ENCODE measurements around the gene EPHA4. TPM values are rescaled to one million over a fixed set of nuclear protein-coding genes. Genes with fewer than 3 reads are reported as not detected.

EPHA4 gene
- total RNA-seq, 4 donors from 2014 or later = 3.5 to 16.5 (median 12.4) TPM

- TF ChIP-seq CTCF (IDR thresholded peaks at IDR 0.05) = no peak
- TF ChIP-seq POLR2A (IDR thresholded peaks at IDR 0.05) = no peak
- Histone ChIP-seq H3K4me1 (peaks cover 0 to 4% (median 0%) of the 10 kb centered on the region in 4 donors), H3K27ac (no peak overlapping the region)
These were observed 104.5 kb downstream of the EPHA4 start for GRCh38 chr2:221467610-221468009.

GRCh38 chr2:221466744-221467143, 105.4 kb downstream of the EPHA4 start:
- Histone ChIP-seq H3K9me3 (no peaks in the 10 kb centered on the region), H3K4me3 (no peak overlapping the region), H3K4me1 (peaks cover 0 to 4% (median 0%) of the 10 kb centered on the region in 4 donors), H3K27me3 (no peaks in the 10 kb centered on the region), H3K36me3 (no peaks in the 10 kb centered on the region), H3K27ac (no peak overlapping the region)
- DNase-seq = no peak
- TF ChIP-seq POLR2A (IDR thresholded peaks at IDR 0.05) (no peak), CTCF (IDR thresholded peaks at IDR 0.05) (no peak)

More at GRCh38 chr2:221467610-221468009, 104.5 kb downstream of the EPHA4 start:
- Histone ChIP-seq H3K27me3 (no peaks in the 10 kb centered on the region), H3K4me3 (no peak overlapping the region), H3K9me3 (no peaks in the 10 kb centered on the region), H3K36me3 (no peaks in the 10 kb centered on the region)
- DNase-seq = no peak

DNA sequence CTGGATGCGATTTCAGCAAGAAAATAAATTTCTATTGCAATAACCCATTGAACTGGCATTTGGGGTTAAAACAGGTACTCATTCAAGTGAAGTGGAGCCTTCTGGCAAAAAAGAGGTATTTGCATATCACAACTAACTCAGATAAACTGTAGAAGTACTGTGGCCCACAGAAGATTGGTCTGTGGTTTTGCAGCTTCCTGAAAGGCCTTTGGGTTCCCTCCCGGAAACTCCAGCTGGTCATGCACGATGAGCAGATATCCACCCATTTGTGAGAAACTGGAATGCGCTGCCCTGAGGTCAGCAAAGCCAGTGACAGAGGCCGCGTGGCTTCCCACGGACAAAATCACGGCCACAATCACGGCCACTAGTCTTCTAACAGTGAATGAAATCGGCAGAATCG, 106.3 kb downstream of the EPHA4 start:
- DNase-seq = peak in 1 of 3 donors; percentile 21
- Histone ChIP-seq H3K4me3 (no peak overlapping the region), H3K4me1 (peaks cover 0 to 4% (median 0%) of the 10 kb centered on the region in 4 donors), H3K27me3 (no peaks in the 10 kb centered on the region), H3K9me3 (no peaks in the 10 kb centered on the region), H3K36me3 (no peaks in the 10 kb centered on the region), H3K27ac (no peak overlapping the region)
- TF ChIP-seq CTCF (IDR thresholded peaks at IDR 0.05) = no peak
- no peak for TF ChIP-seq POLR2A (IDR thresholded peaks at IDR 0.05)

- Histone ChIP-seq H3K9me3 (no peaks in the 10 kb centered on the region), H3K27me3 (no peaks in the 10 kb centered on the region), H3K4me3 (no peak overlapping the region), H3K27ac (no peak overlapping the region), H3K4me1 (peaks cover 0 to 4% (median 0%) of the 10 kb centered on the region in 4 donors), H3K36me3 (no peaks in the 10 kb centered on the region)
- DNase-seq = no peak
- TF ChIP-seq POLR2A (IDR thresholded peaks at IDR 0.05) (no peak), CTCF (IDR thresholded peaks at IDR 0.05) (no peak)
These were observed 107.1 kb downstream of the EPHA4 start for GRCh38 chr2:221464971-221465370.

- Histone ChIP-seq H3K9me3 (no peaks in the 10 kb centered on the region), H3K27me3 (no peaks in the 10 kb centered on the region), H3K4me3 (no peak overlapping the region), H3K4me1 (peaks cover 0 to 4% (median 0%) of the 10 kb centered on the region in 4 donors), H3K36me3 (no peaks in the 10 kb centered on the region), H3K27ac (no peak overlapping the region)
- TF ChIP-seq CTCF (IDR thresholded peaks at IDR 0.05) = no peak
- no peak for TF ChIP-seq POLR2A (IDR thresholded peaks at IDR 0.05)
- no peak for DNase-seq
These were observed 108.7 kb downstream of the EPHA4 start for GRCh38 chr2:221463241-221463896.

All from Peyer's patch (tissue), 4 donors.